ENCODE measurements around the gene PCBP3.
A peak's percentile ranks its signal among the peaks of the same experiment; 100 is the strongest.

- no peak for TF ChIP-seq KDM1A (CRISPR knock-in tag; IDR thresholded peaks at IDR 0.05)
- TF ChIP-seq, protein P1, sequence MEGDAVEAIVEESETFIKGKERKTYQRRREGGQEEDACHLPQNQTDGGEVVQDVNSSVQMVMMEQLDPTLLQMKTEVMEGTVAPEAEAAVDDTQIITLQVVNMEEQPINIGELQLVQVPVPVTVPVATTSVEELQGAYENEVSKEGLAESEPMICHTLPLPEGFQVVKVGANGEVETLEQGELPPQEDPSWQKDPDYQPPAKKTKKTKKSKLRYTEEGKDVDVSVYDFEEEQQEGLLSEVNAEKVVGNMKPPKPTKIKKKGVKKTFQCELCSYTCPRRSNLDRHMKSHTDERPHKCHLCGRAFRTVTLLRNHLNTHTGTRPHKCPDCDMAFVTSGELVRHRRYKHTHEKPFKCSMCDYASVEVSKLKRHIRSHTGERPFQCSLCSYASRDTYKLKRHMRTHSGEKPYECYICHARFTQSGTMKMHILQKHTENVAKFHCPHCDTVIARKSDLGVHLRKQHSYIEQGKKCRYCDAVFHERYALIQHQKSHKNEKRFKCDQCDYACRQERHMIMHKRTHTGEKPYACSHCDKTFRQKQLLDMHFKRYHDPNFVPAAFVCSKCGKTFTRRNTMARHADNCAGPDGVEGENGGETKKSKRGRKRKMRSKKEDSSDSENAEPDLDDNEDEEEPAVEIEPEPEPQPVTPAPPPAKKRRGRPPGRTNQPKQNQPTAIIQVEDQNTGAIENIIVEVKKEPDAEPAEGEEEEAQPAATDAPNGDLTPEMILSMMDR (CRISPR knock-in tag; IDR thresholded peaks at IDR 0.05): no peak
- TF ChIP-seq ZNF552 (CRISPR knock-in tag; IDR thresholded peaks at IDR 0.05; ENCODE audit: borderline replicate concordance): no peak
- TF ChIP-seq BRF2 (CRISPR knock-in tag; IDR thresholded peaks at IDR 0.05): no peak
- no peak for TF ChIP-seq ZNF3 (CRISPR knock-in tag; IDR thresholded peaks at IDR 0.05)
- no peak for TF ChIP-seq TCF7L2 (IDR thresholded peaks at IDR 0.05; ENCODE audit: low read depth, low read length)
- TF ChIP-seq ZNF772 (CRISPR knock-in tag; IDR thresholded peaks at IDR 0.05): no peak
- TF ChIP-seq NFYB (CRISPR knock-in tag; IDR thresholded peaks at IDR 0.05): no peak
- TF ChIP-seq FOXO4 (CRISPR knock-in tag; conservative IDR thresholded peaks at IDR 0.05): no peak
- TF ChIP-seq ARNT (IDR thresholded peaks at IDR 0.05): no peak
- TF ChIP-seq GLI4 (CRISPR knock-in tag; IDR thresholded peaks at IDR 0.05; ENCODE audit: borderline replicate concordance): no peak
- 0 out of 2 replicates have a peak, but pooled peaks have one; percentile 16 for TF ChIP-seq ZNF451 (CRISPR knock-in tag; IDR thresholded peaks at IDR 0.05)
Measured at GRCh38 chr21:45974073-45975019, 330.8 kb downstream of the PCBP3 start.

Measured in HepG2 (cell line).